Left lung (tissue), 10 donors: ENCODE data around the gene SLC38A2. TPM values are rescaled to one million over a fixed set of nuclear protein-coding genes. Genes with fewer than 3 reads are reported as not detected.

Experiments
- ATAC-seq: fragments of 200-7000 bp; cut with Tn5 transposase; one replicate; pipeline ENCODE4 v1.9.1; 2020; ENCODE audit warnings: moderate library complexity
- DNase-seq, 4 donors: peaks; one replicate each; pipeline ENCODE4 v3.0.0-alpha.2; 2013 to 2020
- H3K27ac ChIP-seq, 2 donors: fragments of 200-600 bp; sonication (generic) in 1 of 2; one replicate each; pipeline versions ENCODE4 v1.5.0 to v1.8.0; 2020 to 2021
- H3K27me3 ChIP-seq, 2 donors: fragments of 200-600 bp; sonication (generic) in 1 of 2; one replicate each; pipeline versions ENCODE4 v1.5.0 to v1.8.0; 2020 to 2021
- H3K36me3 ChIP-seq, 2 donors: fragments of 200-600 bp; sonication (generic) in 1 of 2; one replicate each; pipeline versions ENCODE4 v1.5.0 to v1.8.0; 2020 to 2021
- H3K4me1 ChIP-seq, 2 donors: fragments of 200-600 bp; one replicate each; pipeline ENCODE4 v1.8.0; 2021
- H3K4me3 ChIP-seq, 2 donors: fragments of 200-600 bp; sonication (generic) in 1 of 2; one replicate each; pipeline versions ENCODE4 v1.5.0 to v1.8.0; 2020 to 2021; ENCODE audit warnings: mild to moderate bottlenecking in 1 of 2
- H3K9me3 ChIP-seq, 2 donors: fragments of 200-600 bp; sonication (generic) in 1 of 2; one replicate each; pipeline versions ENCODE4 v1.5.0 to v1.8.0; 2020 to 2021
- intact Hi-C, 2 donors: fragments of 100-400 bp; cut with DNase I; formaldehyde crosslinking; loops; one replicate each; pipeline versions ENCODE4 v1.11.2 to v1.14.2; 2022
- polyA plus RNA-seq, 6 donors: library from polyadenylated mRNA; unstranded; fragments of 120-200 nt; gene quantifications; one replicate each; pipeline ENCODE4 v1.2.1, GENCODE V29; 2013; ENCODE audit not compliant: insufficient read length in 6 of 6
- total RNA-seq, 2 donors: library from RNA; stranded (reverse); fragmentation: NEBNext Ultra II Directional; extraction: Animal tissue kit (Norgen Biotek cat#: 25700); gene quantifications; one replicate each; pipeline ENCODE4 v1.2.1, GENCODE V29; 2021
- TF ChIP-seq, protein P1 (sequence below), 2 donors: fragments of 200-600 bp; sonication (generic) in 1 of 2; IDR thresholded peaks; one replicate each; pipeline versions ENCODE4 v1.5.0 to v1.8.0; 2021; ENCODE audit warnings: antibody characterized with exemption in 2 of 2
- donor health status: DM: no; HTN: yes; CAD: no.
- donor health status: DM: no; HTN: no; CAD: no.

Gene SLC38A2
- total and polyA plus RNA-seq, 8 donors: 154 to 270 (median 183) TPM

DNA sequence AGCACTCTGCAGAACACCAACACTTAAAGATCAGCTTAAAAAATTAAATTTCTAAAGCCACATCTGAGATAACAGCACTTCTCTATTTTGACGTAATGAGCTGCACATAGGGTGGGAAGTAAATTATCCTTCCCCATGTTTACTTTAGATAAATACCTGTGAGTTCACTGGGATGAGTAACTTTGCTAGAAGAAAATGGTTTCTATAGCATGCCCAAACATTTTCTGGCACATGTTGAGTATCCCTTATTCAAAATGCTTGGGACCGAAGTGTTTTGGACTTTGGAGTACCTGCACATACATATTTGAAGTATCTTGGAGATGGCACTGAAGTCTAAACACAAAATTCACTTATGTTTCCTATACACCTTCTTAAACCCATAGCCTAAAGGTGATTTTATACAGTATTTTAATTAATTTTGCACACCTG, 6.6 kb downstream of the SLC38A2 start:
- no peaks in the 10 kb centered on the region for H3K27me3 ChIP-seq
- TF ChIP-seq, protein P1, sequence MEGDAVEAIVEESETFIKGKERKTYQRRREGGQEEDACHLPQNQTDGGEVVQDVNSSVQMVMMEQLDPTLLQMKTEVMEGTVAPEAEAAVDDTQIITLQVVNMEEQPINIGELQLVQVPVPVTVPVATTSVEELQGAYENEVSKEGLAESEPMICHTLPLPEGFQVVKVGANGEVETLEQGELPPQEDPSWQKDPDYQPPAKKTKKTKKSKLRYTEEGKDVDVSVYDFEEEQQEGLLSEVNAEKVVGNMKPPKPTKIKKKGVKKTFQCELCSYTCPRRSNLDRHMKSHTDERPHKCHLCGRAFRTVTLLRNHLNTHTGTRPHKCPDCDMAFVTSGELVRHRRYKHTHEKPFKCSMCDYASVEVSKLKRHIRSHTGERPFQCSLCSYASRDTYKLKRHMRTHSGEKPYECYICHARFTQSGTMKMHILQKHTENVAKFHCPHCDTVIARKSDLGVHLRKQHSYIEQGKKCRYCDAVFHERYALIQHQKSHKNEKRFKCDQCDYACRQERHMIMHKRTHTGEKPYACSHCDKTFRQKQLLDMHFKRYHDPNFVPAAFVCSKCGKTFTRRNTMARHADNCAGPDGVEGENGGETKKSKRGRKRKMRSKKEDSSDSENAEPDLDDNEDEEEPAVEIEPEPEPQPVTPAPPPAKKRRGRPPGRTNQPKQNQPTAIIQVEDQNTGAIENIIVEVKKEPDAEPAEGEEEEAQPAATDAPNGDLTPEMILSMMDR (IDR thresholded peaks at IDR 0.05): no peak
- H3K9me3 ChIP-seq: no peaks in the 10 kb centered on the region
- H3K36me3 ChIP-seq: peaks cover 11 to 100% of the 10 kb centered on the region in 2 donors
- intact Hi-C loops: no loop called here
- H3K27ac ChIP-seq: peak overlapping the region; percentile 10 to 37
- DNase-seq: no peak
- peaks cover 56 to 92% of the 10 kb centered on the region in 2 donors for H3K4me1 ChIP-seq
- peak overlapping the region in 1 of 2 donors; percentile 88 for H3K4me3 ChIP-seq
- ATAC-seq: no peak

DNA sequence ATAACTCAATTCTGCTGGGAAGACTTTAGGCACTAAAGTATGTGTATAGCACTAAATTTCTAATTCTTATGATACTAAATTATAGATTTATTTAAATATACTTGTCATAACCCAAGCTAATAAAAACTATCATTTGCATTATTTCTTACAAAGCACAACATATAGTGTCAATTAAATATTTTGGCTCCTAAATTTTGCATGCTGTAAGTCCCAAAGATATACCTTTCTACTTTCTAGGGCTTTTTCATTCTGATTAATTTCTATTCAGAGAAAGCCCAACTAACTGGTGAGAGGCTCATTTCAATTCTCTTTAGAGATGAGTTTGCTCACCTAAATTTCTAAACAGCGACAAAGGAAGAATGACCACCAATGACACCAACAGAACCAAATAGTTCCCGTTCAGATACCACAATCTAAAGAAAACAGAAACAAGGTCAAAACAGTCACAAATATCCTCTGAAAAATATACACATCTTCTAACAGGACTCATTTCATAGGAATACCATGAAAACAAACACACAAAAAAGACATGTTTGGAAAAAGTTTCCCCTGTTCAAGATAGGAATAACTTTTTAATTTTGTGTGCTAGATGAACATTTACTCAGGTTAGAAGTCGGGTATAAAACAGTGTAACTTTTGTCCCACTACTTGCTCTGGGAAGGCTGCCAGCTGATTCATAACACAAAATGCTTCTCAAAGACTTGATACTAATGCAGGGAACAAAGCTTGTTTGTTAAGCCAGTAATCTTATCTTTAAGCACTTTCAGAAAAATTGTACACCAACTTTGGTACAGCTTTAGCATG, 7.6 kb downstream of the SLC38A2 start:
- DNase-seq (peak in 1 of 4 donors; percentile 57), ATAC-seq (peak; percentile 61)
- H3K27ac ChIP-seq: peak overlapping the region in 1 of 2 donors; percentile 37
- intact Hi-C loops: no loop called here
- TF ChIP-seq, protein P1 (IDR thresholded peaks at IDR 0.05): no peak
- no peaks in the 10 kb centered on the region for H3K27me3 ChIP-seq
- H3K4me1 ChIP-seq: peaks cover 53 to 86% of the 10 kb centered on the region in 2 donors
- no peak overlapping the region for H3K4me3 ChIP-seq
- peaks cover 7 to 100% of the 10 kb centered on the region in 2 donors for H3K36me3 ChIP-seq
- no peaks in the 10 kb centered on the region for H3K9me3 ChIP-seq

DNA sequence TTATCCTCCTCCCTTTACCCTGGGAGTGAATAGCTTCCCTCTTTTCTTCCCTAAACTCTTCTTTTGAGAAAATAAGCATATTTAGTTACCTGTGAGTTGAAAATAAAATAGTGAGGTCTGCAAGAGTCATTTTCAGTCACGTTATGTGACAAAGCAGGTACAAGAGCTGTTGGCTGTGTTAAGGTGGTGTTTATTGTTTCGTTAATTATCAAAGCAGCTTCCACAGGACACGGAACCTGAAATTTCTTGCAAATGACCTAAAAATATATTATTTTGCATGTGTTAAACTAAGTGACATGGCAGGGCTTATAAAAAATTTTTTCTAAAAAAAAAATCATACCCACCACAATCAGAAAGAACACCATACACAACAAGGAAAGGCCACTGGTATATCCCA, 8.3 kb downstream of the SLC38A2 start:
- H3K27ac ChIP-seq: no peak overlapping the region
- intact Hi-C loops: no loop called here

DNA sequence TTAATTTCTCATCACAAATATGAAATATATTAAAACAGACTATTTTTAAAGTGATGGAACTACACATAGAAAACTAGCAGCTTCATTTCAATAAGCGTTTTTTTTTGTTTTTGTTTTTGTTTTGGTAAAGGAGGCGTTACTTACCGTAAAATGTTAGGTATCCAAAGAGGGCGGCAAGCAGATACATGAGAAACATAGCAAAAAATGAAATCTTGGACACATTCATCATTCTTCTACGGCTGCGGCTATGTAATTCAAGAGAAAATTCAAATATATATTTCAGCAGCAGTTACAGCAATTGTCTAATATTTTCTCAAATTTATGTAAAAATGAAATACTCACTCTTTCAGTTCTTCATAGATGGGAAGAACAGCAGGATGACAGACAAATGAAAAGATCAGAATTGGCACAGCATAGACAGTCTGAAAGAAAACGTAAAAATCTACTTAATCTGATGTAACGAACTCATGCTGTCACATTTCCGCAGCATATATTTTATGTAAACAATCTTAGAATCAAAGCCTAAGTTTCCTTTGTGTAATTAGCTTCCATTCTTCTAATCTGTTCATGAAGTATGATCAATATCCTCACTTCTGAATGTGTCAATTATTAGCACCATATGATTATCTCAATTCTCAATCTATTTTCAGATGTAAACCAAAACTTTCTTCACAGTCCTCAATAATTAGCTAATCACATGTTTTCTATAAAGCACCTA, 8.8 kb downstream of the SLC38A2 start:
- no peak overlapping the region for H3K4me3 ChIP-seq
- intact Hi-C loops: no loop called here
- H3K27me3 ChIP-seq: no peaks in the 10 kb centered on the region

More for the DNA sequence above, 8.3 kb downstream of the SLC38A2 start:
- Histone ChIP-seq H3K4me1 (peaks cover 48 to 79% of the 10 kb centered on the region in 2 donors), H3K36me3 (peaks cover 2 to 100% of the 10 kb centered on the region in 2 donors), H3K4me3 (no peak overlapping the region), H3K9me3 (no peaks in the 10 kb centered on the region), H3K27me3 (no peaks in the 10 kb centered on the region)
- no peak for DNase-seq
- TF ChIP-seq, protein P1 (IDR thresholded peaks at IDR 0.05): no peak
- ATAC-seq: no peak

More for the DNA sequence above, 8.8 kb downstream of the SLC38A2 start:
- Histone ChIP-seq H3K27ac (no peak overlapping the region), H3K36me3 (peaks cover 0 to 100% of the 10 kb centered on the region in 2 donors), H3K4me1 (peaks cover 43 to 74% of the 10 kb centered on the region in 2 donors), H3K9me3 (no peaks in the 10 kb centered on the region)
- DNase-seq (no peak), ATAC-seq (no peak)
- TF ChIP-seq, protein P1 (IDR thresholded peaks at IDR 0.05): no peak
